Hepatocyte (in vitro differentiated cells): Measurements from ENCODE around the gene FKBP11. TPM values are rescaled to one million over a fixed set of nuclear protein-coding genes. Genes with fewer than 3 reads are reported as not detected.

ENCODE experiments used
- DNase-seq: peaks from one replicate; pipeline ENCODE4 v3.0.0-alpha.2; 2016; ENCODE audit warnings: low spot score
- H2AFZ ChIP-seq: fragments of 200-600 bp; sonication (generic); 2 replicates; pipeline ENCODE4 v1.6.0; 2016; ENCODE audit warnings: antibody characterized with exemption, mild to moderate bottlenecking
- H3K27ac ChIP-seq: fragments of 200-600 bp; sonication (generic); 2 replicates; pipeline ENCODE4 v1.5.1; 2016; ENCODE audit warnings: mild to moderate bottlenecking
- H3K27me3 ChIP-seq: fragments of 200-600 bp; sonication (generic); 2 replicates; pipeline ENCODE4 v1.6.1; 2016
- H3K36me3 ChIP-seq: fragments of 200-600 bp; sonication (generic); replicated peaks from 2 replicates; pipeline ENCODE4 v1.5.1; 2016; ENCODE audit warnings: low read depth; ENCODE audit not compliant: insufficient read depth
- H3K4me1 ChIP-seq: fragments of 200-600 bp; sonication (generic); 2 replicates; pipeline ENCODE4 v1.5.1; 2016; ENCODE audit warnings: mild to moderate bottlenecking, moderate library complexity; ENCODE audit not compliant: insufficient read depth
- H3K4me2 ChIP-seq: fragments of 200-600 bp; sonication (generic); 2 replicates; pipeline ENCODE4 v1.6.0; 2016
- H3K4me3 ChIP-seq: fragments of 200-600 bp; sonication (generic); 2 replicates; pipeline ENCODE4 v1.5.1; 2016; ENCODE audit warnings: mild to moderate bottlenecking
- H3K79me2 ChIP-seq: fragments of 200-600 bp; sonication (generic); 2 replicates; pipeline ENCODE4 v1.6.0; 2017; ENCODE audit warnings: mild to moderate bottlenecking
- H3K9me2 ChIP-seq: fragments of 200-600 bp; sonication (generic); replicated peaks from 2 replicates; pipeline ENCODE4 v1.6.0; 2017; ENCODE audit warnings: mild to moderate bottlenecking; ENCODE audit not compliant: insufficient read depth
- H3K9me3 ChIP-seq: fragments of 200-600 bp; sonication (generic); 2 replicates; pipeline ENCODE4 v1.5.1; 2016; ENCODE audit warnings: low read depth, mild to moderate bottlenecking
- H4K20me1 ChIP-seq: fragments of 200-600 bp; sonication (generic); 2 replicates; pipeline ENCODE4 v1.6.0; 2016; ENCODE audit warnings: mild to moderate bottlenecking; ENCODE audit not compliant: insufficient read depth, poor library complexity, severe bottlenecking
- CTCF ChIP-seq: fragments of 200-600 bp; sonication (generic); IDR thresholded peaks from 2 replicates; pipeline ENCODE4 v1.5.1; 2016; ENCODE audit warnings: antibody characterized with exemption, mild to moderate bottlenecking; ENCODE audit not compliant: poor library complexity
- EZH2 ChIP-seq: fragments of 200-600 bp; sonication (generic); IDR thresholded peaks from 2 replicates; pipeline ENCODE4 v1.6.1; 2016; ENCODE audit warnings: antibody characterized with exemption, mild to moderate bottlenecking, borderline replicate concordance
- EZH2phosphoT487 ChIP-seq: fragments of 200-600 bp; sonication (generic); IDR thresholded peaks from one replicate; pipeline ENCODE4 v1.6.1; 2018; ENCODE audit warnings: antibody characterized with exemption, mild to moderate bottlenecking, low read depth, moderate library complexity; ENCODE audit not compliant: unreplicated experiment, severe bottlenecking
- WGBS: methylation state at CpG from one replicate; pipeline ENCODE4 v1.1.6; 2016; ENCODE audit warnings: low lambda C conversion rate; ENCODE audit errors: missing lambda C conversion rate; 5-methylcytosine and 5-hydroxymethylcytosine counted together
- polyA plus RNA-seq: library from polyadenylated mRNA; unstranded; fragments of >200 nt; fragmentation: Nextera tagmentation; extraction: Ambion mirVana; gene quantifications from 2 replicates; pipeline ENCODE4 v1.2.1, GENCODE V29; 2016
- total RNA-seq: library from RNA; depleted of rRNA; stranded (reverse); fragments of >200 nt; gene quantifications from 2 replicates; pipeline ENCODE4 v1.2.3, GENCODE V29; 2014

FKBP11 gene
- total and polyA plus RNA-seq, 2 experiments from 2014 or later: 30.4 to 201 TPM

DNA sequence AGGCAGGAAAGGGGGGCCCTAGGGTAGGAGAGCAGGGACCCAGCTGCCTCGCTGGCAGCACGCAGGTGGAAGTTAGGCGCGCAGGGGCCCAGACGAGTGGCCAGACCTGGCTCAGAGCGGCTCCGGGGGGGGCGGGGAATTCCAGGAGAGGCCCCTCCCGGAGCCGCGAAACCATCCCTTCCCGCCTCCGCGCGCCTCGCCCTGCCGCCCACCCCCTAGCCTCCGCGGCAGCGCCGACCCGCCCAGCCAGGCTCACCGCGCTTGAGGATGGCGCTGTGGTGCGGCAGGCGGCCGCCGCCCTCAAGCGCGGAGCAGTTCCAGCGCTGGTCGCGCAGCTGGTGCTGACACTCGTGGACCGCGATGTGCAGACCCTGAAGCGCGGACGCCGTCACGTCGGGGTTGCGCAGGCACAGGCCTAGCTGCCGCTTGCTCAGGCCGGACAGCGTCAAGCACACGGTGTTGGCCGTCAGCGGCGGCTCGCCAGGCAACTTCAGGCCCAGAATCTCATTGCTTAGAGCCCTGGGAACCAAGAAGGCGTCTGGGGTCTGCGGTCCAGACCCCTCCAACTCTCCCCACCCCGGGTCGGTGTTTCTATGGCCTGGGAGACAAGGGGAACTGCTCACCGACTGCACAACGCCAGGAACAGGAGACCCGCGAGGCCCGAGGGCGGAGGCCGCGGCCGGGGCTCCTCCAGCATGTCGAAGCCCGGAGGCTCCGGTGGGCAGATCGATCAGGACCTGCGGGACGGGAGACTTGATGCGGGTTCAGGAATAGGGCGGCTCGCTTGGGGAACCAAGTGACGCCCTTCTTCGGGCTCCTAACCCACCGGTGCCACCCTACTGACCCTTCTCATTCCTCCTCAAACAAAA, 44.8 kb upstream of the FKBP11 start:
- H3K36me3 ChIP-seq: no peaks in the 10 kb centered on the region
- peaks cover 58% of the 10 kb centered on the region for H3K27me3 ChIP-seq
- H3K4me1 ChIP-seq: peaks cover 24% of the 10 kb centered on the region
- H2AFZ ChIP-seq: peak overlapping the region; percentile 58
- H3K4me2 ChIP-seq: peak overlapping the region; percentile 78
- no peaks in the 10 kb centered on the region for H3K9me2 ChIP-seq
- no peak overlapping the region for H3K27ac ChIP-seq
- TF ChIP-seq EZH2phosphoT487 (no peak), EZH2 (peak; percentile 50), CTCF (peak; percentile 16)
- no peaks in the 10 kb centered on the region for H3K9me3 ChIP-seq
- H3K79me2 ChIP-seq: no peaks in the 10 kb centered on the region
- WGBS: 8% methylated on average over 56 of the region's 77 CpGs
- no peak overlapping the region for H3K4me3 ChIP-seq
- no peaks in the 10 kb centered on the region for H4K20me1 ChIP-seq
- peak; percentile 69 for DNase-seq

- no peak overlapping the region for H2AFZ ChIP-seq
- no peaks in the 10 kb centered on the region for H3K79me2 ChIP-seq
- peak overlapping the region; percentile 78 for H3K4me2 ChIP-seq
- 56% methylated on average over 7 of the region's 8 CpGs for WGBS
- peaks cover 24% of the 10 kb centered on the region for H3K4me1 ChIP-seq
- peaks cover 50% of the 10 kb centered on the region for H3K27me3 ChIP-seq
- no peaks in the 10 kb centered on the region for H4K20me1 ChIP-seq
- DNase-seq: no peak
- TF ChIP-seq CTCF: no peak
- no peak for TF ChIP-seq EZH2phosphoT487
- no peak for TF ChIP-seq EZH2
- no peaks in the 10 kb centered on the region for H3K36me3 ChIP-seq
- no peaks in the 10 kb centered on the region for H3K9me2 ChIP-seq
- H3K27ac ChIP-seq: no peak overlapping the region
- H3K4me3 ChIP-seq: no peak overlapping the region
- no peaks in the 10 kb centered on the region for H3K9me3 ChIP-seq
Observed at GRCh38 chr12:48969160-48969771, 44.0 kb upstream of the FKBP11 start.

DNA sequence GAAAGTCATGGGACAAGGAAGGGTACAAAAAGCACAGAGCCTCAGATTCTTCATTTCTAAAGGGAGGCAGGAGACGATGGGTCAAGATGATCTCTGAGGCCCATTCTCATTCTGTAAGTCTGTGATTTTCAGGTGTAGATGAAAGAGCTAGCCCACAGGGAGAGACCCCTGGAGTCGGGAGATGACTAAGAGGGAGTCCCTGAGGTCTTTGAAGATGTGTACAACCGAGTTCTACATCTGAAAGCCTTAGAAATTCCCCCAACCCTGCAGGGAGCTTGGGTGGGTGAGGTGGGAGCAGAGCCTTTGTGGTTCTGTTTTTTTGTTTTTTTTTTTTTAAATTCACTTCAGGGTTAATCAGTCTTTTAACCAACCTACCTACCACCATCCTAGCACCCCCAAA, 43.2 kb upstream of the FKBP11 start:
- DNase-seq: no peak
- H3K9me2 ChIP-seq: no peaks in the 10 kb centered on the region
- H3K4me1 ChIP-seq: peaks cover 24% of the 10 kb centered on the region
- TF ChIP-seq EZH2 (no peak), CTCF (no peak), EZH2phosphoT487 (no peak)
- no peaks in the 10 kb centered on the region for H3K36me3 ChIP-seq
- H3K79me2 ChIP-seq: no peaks in the 10 kb centered on the region
- no peak overlapping the region for H3K27ac ChIP-seq
- 68% methylated on average over 3 of the region's 3 CpGs for WGBS
- H3K4me2 ChIP-seq: no peak overlapping the region
- no peak overlapping the region for H3K4me3 ChIP-seq
- peaks cover 42% of the 10 kb centered on the region for H3K27me3 ChIP-seq
- no peaks in the 10 kb centered on the region for H4K20me1 ChIP-seq
- H2AFZ ChIP-seq: no peak overlapping the region
- no peaks in the 10 kb centered on the region for H3K9me3 ChIP-seq
